HFFc6 (cell line): ENCODE data around the gene SLC6A3. TPM values are rescaled to one million over a fixed set of nuclear protein-coding genes. Genes with fewer than 3 reads are reported as not detected.
"Not testable (repeated sequence)": the region's sequence is repeated elsewhere in the genome, so short reads cannot be mapped to it uniquely, and the experiment has no call there.

Experiments
- DNase-seq: peaks from one replicate; pipeline ENCODE4 v3.0.0-alpha.2; 2018
- H3K27ac Mint-ChIP-seq: 2 replicates; pipeline ENCODE4 v1.8.0; 2020; ENCODE audit warnings: mild to moderate bottlenecking, mixed read lengths
- H3K27me3 Mint-ChIP-seq: 2 replicates; pipeline ENCODE4 v1.8.0; 2021; ENCODE audit warnings: mild to moderate bottlenecking, moderate library complexity, mixed read lengths; ENCODE audit not compliant: insufficient read depth
- H3K36me3 Mint-ChIP-seq: 2 replicates; pipeline ENCODE4 v1.8.0; 2021; ENCODE audit warnings: low read depth, mixed read lengths
- H3K4me1 Mint-ChIP-seq: 2 replicates; pipeline ENCODE4 v1.8.0; 2020; ENCODE audit warnings: low read depth, mixed read lengths
- H3K4me3 Mint-ChIP-seq: 2 replicates; pipeline ENCODE4 v1.8.0; 2020; ENCODE audit warnings: mild to moderate bottlenecking, moderate library complexity, mixed read lengths
- H3K9me3 Mint-ChIP-seq: 2 replicates; pipeline ENCODE4 v1.8.0; 2020; ENCODE audit warnings: mild to moderate bottlenecking, mixed read lengths
- CTCF ChIP-seq: fragments of 200-600 bp; sonication (generic); IDR thresholded peaks from 2 replicates; pipeline ENCODE4 v1.5.0; 2021; ENCODE audit warnings: antibody characterized with exemption, mild to moderate bottlenecking
- total RNA-seq, 6 experiments: library from RNA; stranded (reverse); fragmentation: NEBNext Ultra II Directional; extraction: Animal tissue kit (Norgen Biotek cat#: 25700); gene quantifications; 2 replicates in 1 of 6; 3 replicates in 5 of 6; pipeline ENCODE4 v1.2.3, GENCODE V29; 2021

The SLC6A3 gene
- total RNA-seq, 6 experiments from 2014 or later = not detected

- Mint-ChIP-seq H3K9me3 (no peaks in the 10 kb centered on the region), H3K36me3 (peaks cover 21% of the 10 kb centered on the region), H3K27ac (no peak overlapping the region)
Observed at GRCh38 chr5:1476967-1477310, 31.7 kb upstream of the SLC6A3 start.

GRCh38 chr5:1476181-1476966 lies 31.1 kb upstream of the SLC6A3 start:
- H3K27ac Mint-ChIP-seq = no peak overlapping the region
- H3K4me1 Mint-ChIP-seq = no peaks in the 10 kb centered on the region
- H3K27me3 Mint-ChIP-seq = peaks cover 5% of the 10 kb centered on the region
- no peaks in the 10 kb centered on the region for H3K9me3 Mint-ChIP-seq
- no peak overlapping the region for H3K4me3 Mint-ChIP-seq
- no peak for TF ChIP-seq CTCF
- DNase-seq = no peak
- H3K36me3 Mint-ChIP-seq = peaks cover 25% of the 10 kb centered on the region

More at GRCh38 chr5:1476967-1477310, 31.7 kb upstream of the SLC6A3 start:
- DNase-seq = no peak
- Mint-ChIP-seq H3K4me3 (no peak overlapping the region), H3K27me3 (peaks cover 5% of the 10 kb centered on the region), H3K4me1 (no peaks in the 10 kb centered on the region)
- TF ChIP-seq CTCF = no peak

GRCh38 chr5:1475544-1475900 lies 30.3 kb upstream of the SLC6A3 start:
- H3K36me3 Mint-ChIP-seq = peaks cover 21% of the 10 kb centered on the region
- H3K4me3 Mint-ChIP-seq, DNase-seq, H3K27ac Mint-ChIP-seq, H3K27me3 Mint-ChIP-seq, H3K9me3 Mint-ChIP-seq, H3K4me1 Mint-ChIP-seq: not testable (repeated sequence)

- TF ChIP-seq CTCF = no peak
- no peak for DNase-seq
- Mint-ChIP-seq H3K9me3 (no peaks in the 10 kb centered on the region), H3K27ac (no peak overlapping the region), H3K36me3 (peaks cover 18% of the 10 kb centered on the region), H3K4me3 (no peak overlapping the region), H3K4me1 (peaks cover 13% of the 10 kb centered on the region), H3K27me3 (peaks cover 5% of the 10 kb centered on the region)
Observed at GRCh38 chr5:1474866-1475543, 29.8 kb upstream of the SLC6A3 start.

GRCh38 chr5:1474183-1474839 lies 29.1 kb upstream of the SLC6A3 start:
- DNase-seq = no peak
- Mint-ChIP-seq H3K4me3 (no peak overlapping the region), H3K36me3 (peaks cover 18% of the 10 kb centered on the region), H3K27me3 (peaks cover 2% of the 10 kb centered on the region), H3K27ac (no peak overlapping the region), H3K4me1 (peaks cover 19% of the 10 kb centered on the region), H3K9me3 (no peaks in the 10 kb centered on the region)
- no peak for TF ChIP-seq CTCF

GRCh38 chr5:1473746-1474145 lies 28.5 kb upstream of the SLC6A3 start:
- peaks cover 18% of the 10 kb centered on the region for H3K36me3 Mint-ChIP-seq
- no peaks in the 10 kb centered on the region for H3K9me3 Mint-ChIP-seq
- TF ChIP-seq CTCF = no peak
- DNase-seq = no peak
- no peak overlapping the region for H3K4me3 Mint-ChIP-seq
- H3K27ac Mint-ChIP-seq = no peak overlapping the region
- H3K4me1 Mint-ChIP-seq = peaks cover 19% of the 10 kb centered on the region
- peaks cover 2% of the 10 kb centered on the region for H3K27me3 Mint-ChIP-seq
